DMS 273 (cell line): ENCODE data around the gene MAN2C1.
"Not testable (repeated sequence)": the region's sequence is repeated elsewhere in the genome, so short reads cannot be mapped to it uniquely, and the experiment has no call there.

Experiments
- DNase-seq: peaks from one replicate; lab custom pipeline; 2025; ENCODE audit not compliant: unreplicated experiment; lab: John Stamatoyannopoulos, UW

MAN2C1 gene

DNA sequence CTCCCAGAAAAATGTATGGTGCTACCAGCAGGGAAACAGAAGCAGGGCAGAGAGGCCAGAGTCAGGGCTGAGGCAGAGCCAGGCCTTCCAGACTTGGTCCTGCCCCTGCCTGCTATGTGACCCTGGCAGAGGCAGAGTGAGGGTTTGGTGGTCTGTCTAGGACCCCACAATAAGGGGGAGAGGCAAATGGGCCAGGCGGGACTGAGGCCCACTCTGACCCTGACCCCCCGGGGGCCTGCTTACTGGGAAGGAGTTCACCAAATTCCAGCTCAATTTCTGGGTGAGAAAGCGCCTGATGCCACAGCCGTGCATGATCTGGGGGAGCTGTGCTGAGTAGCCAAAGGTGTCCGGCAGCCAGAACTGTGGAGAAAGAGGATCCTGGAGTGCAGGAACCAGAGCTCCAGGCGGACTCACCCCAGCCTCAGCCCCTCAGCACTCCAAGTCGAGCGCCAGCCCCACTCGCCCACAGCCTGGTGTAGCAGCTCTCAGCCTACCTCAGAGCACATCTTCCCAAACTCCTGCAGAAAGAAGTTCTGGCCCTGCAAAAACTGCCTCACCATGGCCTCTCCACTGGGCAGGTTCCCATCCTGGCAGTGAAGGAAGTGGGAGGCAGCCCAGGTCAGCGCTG, 6.9 kb downstream of the MAN2C1 start:
- DNase-seq = no peak

DNA sequence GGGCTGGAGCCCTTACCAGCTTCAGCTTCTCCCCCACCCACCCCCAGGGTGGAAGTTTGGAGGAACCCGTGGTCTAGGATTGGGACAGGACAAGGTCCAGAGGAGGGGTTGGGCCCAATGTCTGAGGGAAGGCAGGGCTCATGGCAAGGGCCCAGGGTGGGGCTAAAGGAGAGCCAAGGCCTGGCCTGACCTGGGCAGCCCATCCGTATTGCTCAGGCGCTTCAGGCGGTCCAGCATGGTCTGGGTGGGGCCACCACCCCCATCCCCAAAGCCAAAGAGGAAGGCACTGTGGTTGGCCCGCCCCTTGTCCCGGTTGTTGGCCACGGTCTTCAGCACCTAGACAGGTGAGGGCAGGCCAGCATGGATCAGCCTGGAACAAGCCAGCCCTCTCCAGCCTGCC, 7.6 kb downstream of the MAN2C1 start:
- DNase-seq = no peak

DNA sequence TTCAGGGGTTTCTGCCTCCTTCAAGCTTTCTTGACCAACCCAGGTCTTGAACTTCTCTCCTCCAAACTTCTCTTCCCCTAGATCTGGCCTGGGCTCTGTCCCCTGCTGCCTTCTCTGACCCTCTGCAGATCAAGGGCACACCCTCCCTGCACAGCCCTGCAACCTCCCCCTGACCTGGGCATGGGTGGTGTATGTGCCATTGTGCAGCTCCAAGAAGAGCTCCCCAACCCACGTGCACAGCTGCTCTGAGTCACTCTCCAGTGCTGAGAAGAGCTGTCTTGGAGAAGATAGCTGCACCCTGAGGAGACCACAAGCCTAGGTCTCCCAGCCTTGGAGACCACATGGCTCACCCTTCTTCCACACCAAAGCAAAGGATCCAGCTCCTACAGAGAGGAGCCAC, 8.0 kb downstream of the MAN2C1 start:
- no peak for DNase-seq

DNA sequence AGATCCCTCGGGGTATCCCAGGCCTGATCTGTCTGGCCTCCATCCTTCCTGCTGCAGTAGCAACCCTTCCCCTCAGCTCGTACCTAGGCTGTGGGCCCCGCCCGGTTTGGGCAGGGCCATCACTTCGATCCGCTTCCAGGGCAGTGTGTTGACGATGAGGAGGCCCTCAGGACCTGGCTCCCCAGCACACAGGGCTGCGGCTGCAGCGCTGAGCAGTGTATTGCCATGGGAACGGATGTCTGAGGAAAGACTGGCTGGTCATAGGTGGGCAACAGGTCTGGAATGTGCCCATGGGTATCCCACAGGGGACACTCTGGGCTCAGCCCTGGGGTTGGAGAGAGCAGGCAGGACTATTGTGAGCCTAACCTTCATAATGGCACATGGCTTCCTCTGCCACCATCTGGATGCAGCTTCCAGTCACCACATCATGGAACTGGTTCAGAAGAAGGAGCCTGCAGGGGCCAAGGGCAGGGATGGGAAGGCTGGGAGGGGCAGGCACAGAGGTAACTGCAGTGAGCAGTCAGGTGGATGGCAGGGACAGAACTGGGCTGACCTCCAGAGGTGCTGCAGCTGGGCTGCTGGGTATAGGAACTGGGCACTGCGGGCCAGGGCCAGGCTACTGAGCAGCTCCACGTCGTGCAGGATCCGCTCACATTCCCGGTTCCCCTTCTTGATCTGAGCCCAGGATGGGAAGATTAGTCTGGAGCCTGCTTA, 8.7 kb downstream of the MAN2C1 start:
- no peak for DNase-seq

DNA sequence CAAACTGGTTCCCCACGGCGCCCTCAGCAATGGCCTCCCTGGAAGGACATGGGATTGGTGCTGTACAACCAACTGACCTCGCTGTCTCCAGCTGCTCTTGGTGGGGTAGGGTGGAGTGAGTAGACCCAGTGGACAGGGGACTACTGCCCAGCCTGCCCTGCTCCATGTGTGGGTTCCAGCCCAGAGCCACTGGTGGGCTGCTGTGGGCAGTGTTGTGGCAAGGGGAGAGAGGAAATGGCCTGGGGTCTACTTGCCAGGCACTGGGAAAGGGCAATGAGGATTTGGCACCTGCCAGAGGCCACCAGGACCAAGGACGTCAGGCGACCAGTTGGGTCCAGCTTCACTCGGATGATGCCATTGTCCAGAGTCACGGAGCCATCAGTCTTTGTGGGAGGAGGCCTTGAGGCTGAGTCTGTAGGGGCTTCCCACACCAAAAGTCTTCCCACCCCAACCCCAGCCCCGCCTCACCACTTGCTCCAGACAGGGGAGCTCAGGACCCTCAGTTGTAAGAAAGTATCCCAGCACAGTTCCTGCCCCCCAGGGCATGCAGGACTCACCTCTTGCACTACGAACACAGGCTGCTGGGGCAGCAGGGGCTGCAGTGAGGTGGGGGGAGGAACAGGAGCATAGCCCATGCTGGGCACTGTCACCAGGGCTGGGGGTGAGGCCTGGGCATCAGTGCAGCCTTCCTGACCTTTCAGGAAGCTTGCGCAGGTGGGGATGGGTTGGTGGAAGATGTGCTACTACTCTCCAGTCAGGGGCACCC, 9.5 kb downstream of the MAN2C1 start:
- no peak for DNase-seq

DNA sequence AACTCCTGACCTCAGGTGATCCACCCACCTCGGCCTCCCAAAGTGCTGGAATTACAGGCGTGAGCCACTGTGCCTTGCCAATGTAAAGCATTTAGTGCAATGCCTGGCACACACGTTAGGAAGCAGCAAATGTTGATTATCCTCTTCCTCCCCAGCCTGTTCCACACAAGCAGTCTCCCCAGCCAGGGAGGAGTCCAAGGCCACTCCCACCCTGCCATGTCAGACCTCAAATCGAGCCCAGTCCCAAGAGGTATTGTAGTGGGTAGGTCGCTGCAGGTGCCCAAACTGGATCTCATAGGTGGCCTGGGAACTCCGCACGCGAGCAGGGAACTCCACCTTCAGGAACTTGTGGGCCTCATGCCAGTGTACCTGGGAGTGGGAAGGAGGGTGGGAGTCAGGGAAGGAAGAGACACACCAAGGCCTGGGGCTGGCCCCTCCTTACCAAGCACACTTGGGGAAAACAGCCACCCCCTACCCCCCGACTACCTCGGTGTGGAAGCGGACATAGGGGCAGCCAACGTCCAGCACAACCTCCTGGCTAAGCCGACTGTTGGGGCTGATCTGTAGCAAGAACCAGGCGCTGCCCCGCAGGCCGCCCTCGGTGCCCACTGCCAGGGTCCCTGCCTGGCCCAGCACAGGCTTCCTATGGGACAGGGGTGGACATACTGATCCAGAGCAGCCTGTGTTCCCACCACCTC, 10.3 kb downstream of the MAN2C1 start:
- no peak for DNase-seq

DNA sequence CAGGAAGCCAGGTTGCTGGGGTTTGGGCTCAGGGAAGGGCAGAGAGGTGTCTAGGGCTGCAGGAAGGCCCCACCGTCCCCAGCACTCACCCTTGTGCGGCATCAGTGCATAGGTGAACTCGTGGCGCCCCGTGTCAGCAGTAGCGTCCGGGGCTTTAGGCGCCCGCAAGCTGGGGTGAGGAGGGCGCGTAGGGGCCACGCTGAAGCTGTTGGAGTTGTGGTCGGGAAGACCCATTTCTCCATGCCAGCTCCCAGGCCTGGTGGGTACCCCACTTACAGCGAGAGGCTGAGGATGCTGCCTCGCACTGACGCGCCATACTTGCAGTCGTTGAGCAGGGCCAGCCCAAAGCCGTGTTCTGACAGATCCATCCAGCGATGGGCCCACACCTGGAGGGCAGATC, 11.9 kb downstream of the MAN2C1 start:
- DNase-seq = no peak

DNA sequence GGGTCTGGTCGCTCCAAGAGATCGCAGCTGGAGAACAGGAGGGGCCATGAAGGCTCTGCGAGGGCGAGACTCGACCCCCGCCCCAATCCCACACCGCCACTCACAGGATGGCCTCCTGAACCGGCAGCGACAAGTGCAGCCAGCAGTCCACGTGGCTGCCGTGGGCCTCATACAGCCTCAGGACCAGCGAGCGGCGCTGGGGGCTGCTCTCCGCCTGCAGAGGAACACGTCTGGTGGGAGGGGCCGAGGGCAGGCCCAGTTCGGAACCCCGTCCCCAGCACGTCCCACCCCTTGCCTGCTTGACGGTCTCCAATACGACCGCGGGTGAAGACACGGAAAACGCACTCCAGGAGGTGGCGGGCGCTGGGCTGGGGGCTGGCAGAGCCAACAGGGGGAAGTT, 12.4 kb downstream of the MAN2C1 start:
- DNase-seq = no peak

DNA sequence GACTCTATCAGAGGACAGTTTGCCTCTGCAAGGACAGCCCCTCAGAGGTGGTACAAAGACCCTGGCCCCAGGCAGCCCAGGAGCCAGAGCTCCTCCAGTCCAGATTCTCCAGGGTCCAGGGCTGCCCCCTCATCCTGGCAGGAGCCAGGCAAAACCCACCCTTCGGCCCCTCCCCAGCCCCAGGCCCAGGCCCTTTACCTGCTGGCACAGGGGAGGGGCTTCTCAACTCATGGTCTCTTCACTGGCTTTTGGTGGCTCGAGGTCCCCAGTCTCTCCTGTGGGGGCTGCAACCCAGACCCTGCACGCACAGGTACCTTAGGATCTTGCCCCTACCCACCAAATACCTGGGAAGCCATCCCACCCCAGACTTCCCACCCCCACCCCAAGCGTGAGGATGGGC, 13.0 kb downstream of the MAN2C1 start:
- DNase-seq = no peak

DNA sequence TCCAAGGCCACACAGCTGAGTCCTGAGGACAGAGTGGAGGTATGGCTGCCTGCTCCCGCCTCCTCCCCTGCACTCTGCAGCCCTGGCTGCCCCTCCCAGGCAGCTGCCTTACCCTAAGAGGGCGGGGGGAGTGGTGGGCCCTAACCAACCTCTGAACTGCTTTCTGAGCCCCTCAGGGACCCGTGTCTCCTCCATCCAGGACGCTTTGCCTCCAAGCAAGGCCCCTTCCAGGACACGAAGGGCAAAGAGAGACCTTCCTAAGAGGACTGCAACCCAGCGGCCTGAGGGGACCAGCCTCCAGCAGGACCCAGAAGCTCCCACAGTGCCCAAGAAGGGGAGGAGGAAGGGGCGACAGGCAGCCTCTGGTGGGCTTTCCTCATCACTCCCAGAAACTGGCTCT, 14.0 kb downstream of the MAN2C1 start:
- DNase-seq = no peak

DNA sequence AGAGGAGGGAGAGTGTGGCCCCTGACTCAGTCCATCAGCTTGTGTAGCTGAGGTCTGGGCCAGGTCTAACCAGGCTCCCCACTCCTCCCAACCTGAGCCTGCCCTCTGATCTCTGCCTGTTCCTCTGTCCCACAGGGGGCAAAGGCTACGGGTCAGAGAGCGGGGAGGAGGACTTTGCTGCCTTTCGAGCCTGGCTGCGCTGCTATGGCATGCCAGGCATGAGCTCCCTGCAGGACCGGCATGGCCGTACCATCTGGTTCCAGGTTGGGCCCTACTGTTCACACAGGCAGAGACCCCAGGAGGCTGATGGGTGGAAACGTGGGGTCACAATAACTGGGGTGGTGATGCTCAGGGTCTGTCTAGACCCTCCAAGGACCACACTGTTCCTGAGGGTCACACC, 14.8 kb downstream of the MAN2C1 start:
- DNase-seq = no peak

DNA sequence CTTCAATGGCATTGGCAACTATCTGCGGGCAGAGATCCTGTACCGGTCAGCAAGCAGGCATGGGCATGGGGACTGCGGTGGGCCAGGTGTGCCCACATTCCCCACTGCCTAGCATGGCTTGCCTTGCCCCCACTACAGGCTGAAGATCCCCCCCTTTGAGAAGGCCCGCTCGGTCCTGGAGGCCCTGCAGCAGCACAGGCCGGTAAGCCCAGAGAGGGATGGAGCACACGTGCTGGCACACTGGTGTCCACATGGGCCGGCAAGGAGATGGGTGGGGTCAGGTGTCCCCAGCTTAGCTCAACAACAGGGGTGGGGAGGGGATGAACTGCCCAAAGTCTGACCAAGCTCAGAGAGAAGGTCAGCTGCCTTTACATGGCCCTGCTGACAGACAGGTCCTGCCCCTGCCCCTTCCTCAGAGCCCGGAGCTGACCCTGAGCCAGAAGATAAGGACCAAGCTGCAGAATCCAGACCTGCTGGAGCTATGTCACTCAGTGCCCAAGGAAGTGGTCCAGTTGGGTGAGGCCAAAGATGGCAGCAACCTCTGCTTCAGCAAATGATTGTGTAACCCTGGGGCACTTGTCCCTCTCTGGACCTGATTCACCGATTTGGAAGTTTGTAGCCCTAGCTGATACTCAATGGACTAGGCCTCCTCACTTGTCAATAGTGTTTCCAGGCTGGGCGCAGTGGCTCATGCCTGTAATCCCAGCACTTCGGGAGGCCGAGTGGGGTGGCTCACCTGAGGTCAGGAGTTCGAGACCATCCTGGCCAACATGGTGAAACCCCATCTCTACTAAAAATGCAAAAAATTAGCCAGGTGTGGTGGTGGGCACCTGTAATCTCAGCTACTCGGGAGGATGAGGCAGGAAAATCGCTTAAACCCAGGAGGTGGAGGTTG, 16.0 kb downstream of the MAN2C1 start:
- DNase-seq = no peak

DNA sequence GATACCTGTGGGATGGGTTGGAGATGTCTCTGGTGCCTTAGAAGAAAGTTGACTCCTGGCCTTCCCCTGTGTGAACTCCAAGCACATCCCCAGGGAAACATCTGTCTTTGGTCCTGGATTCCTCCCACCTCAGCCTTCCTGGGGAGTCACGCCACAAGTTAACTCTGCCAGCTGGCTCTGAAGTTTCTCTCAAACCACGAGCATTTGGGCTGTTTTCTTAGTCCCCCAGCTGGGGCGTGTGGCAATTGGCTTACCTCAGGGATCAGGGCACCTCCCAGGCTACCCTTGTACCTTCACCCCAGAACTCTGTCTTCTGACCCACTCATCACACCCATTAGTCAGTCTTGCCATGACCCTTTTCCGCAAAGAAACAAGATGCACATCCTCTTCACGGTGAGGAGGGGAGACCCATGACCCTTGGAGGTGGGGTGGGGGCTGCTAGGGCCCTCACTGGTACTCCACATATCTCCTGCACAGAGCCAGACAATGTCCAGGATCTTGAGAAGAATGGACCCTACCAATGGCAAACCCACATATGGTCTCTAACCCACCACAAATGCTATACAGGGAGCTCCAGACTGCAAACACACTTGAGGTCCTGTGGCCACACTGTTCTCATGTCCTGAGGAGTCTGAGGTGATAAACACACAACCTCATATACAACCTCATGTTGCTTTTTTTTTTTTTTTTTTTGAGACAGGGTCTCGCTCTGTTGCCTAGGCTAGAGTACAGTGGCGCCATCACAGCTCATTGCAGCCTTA, 17.6 kb downstream of the MAN2C1 start:
- DNase-seq = peak; percentile 39

DNA sequence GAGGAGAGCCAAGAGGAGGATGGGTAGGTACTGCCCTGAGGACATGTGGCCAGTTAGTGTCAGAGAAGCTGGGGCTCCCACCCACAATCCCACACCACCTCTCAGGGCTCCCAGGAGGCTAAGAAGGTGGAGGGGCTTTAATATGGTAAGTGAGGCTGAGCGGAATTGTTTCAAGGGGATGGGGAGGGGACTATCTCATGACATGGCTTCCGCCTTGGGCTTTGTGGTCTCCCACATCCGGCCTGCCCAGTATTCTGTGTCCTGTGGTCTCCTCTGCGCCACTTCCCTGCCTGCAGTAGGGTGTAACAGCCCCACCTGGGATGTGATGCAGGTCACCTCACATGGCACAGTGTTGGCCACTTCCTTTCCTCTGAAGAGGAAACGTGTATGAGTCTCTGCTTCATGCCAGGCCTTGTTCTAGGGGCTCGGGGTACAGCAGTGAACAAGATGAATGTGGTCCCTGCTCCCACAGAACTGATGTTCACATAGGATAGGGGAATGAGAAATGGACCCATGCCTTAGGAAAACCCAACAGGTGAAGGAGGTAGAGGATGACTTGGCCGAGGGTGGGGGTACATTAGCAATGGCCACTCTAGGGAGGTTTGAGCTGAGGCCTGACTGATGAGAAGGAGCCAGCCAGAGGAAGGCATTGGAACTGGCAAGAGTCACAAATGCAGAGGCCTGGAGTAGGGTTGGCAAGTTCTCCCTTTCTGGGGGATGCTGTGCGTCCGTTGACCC, 18.4 kb downstream of the MAN2C1 start:
- DNase-seq = peak; percentile 39

DNA sequence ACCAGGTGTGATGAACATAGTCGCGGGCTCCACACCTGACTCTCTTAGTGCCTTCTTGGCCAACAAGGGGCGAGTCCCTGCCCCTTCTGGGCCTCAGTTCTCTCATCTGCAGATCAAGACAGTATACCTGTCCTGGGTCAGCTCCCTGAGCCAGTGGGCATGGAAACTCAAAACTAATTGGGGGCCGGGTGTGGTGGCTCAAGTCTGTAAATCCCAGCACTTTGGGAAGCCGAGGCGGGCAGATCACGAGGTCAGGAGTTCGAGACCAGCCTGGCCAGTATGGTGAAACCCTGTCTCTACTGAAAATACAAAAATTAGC, 19.1 kb downstream of the MAN2C1 start:
- not testable (repeated sequence) for DNase-seq

DNA sequence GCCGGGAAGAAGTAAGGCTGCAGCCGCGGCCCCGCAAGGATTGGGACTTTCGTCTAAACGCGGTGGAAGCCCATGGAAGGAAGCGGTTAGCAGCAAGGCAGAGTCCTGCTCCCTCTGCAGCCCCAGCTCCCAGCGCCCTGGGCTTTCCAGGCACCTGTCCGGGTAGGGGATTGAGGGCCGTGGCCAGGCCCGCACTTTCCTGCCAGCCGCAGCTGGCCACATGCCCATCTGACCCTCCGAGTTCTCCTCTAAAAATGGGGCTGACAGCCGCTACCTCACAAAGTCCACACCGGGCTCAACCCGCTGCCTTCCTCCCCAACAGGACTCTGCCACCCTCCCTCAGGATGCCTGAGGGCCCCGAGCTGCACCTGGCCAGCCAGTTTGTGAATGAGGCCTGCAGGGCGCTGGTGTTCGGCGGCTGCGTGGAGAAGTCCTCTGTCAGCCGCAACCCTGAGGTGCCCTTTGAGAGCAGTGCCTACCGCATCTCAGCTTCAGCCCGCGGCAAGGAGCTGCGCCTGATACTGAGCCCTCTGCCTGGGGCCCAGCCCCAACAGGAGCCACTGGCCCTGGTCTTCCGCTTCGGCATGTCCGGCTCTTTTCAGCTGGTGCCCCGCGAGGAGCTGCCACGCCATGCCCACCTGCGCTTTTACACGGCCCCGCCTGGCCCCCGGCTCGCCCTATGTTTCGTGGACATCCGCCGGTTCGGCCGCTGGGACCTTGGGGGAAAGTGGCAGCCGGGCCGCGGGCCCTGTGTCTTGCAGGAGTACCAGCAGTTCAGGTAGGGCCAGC, 19.7 kb downstream of the MAN2C1 start:
- DNase-seq = peak; percentile 55

DNA sequence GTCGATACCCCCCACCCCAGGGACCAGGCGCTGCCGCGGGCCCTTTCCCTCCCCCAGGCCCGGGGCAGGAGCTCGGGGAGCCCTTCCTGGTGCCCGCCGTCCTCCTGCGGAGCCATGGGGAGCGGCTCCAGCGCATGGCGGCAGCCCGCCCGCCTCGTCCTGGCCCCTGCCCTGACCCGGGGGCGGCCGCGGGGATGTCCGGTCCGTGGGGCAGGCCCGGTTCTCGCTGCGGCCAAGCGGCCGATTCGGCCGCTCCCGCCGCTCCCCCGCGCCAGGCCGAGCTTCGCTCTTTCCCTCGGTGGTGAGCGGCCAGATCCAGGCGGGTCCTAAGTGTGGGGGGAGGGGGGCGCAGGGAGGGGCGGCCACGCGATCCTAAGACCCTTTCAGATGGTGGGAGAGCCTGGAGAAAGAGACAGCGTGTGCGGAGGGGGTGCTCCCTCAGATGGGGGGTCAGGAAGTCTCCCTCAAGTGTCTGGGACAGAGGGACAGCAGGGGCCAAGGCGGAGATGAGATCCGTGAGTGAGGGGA, 20.3 kb downstream of the MAN2C1 start:
- peak; percentile 37 for DNase-seq
